ENCODE measurements around the gene SLC20A1.

Gene SLC20A1

DNA sequence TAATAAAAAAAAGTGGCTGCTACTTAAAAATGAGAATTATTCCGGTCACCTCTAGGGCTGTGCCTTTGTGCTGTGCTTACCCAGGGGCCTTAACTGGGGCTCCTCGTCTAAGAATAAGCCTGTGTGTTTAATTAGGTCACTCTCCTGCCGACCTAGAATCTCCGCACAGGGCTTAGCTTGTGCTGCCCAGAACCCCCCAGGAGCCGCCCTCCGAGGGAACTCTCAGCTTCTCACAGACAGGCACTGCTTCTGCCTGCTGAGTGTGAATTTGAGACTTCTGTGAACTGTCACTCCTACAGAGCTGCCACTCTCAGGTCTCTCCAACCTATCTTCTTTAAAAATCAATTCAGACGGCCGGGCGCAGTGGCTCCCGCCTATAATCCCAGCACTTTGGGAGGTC is 63.2 kb downstream of the SLC20A1 start:
- TF ChIP-seq TAF1 (IDR thresholded peaks at IDR 0.05; ENCODE audit: borderline replicate concordance, low read depth, low read length), result no peak
- TF ChIP-seq POLR2AphosphoS5 (IDR thresholded peaks at IDR 0.05; ENCODE audit: low read depth, low read length), result no peak
- TF ChIP-seq POLR2A (IDR thresholded peaks at IDR 0.05; ENCODE audit: low read depth, low read length), result no peak
- DNase-seq (ENCODE audit: insufficient read length) (no peak), FAIRE-seq (no peak)

DNA sequence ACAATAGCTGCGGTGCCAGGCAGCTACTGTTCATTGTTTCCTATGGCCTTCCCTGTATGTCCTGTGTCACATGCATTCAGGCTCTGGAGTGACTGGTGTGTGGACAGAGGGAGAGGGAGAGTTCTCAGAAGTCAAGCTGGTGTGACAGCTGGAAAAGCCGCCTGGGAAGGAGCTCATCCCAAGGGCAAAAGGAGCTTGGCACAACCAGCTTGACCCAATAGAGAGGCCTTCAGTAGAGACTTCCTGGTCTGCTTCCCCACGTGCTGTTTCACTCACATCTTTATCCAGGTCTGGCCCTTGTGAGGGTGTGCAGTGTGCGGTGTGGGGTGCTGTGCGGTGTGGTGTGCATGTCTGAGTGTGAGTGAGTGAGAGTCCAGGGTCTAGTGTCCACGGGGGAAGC is 64.0 kb downstream of the SLC20A1 start:
- FAIRE-seq, result no peak
- TF ChIP-seq TAF1 (IDR thresholded peaks at IDR 0.05; ENCODE audit: borderline replicate concordance, low read depth, low read length) (no peak), POLR2A (IDR thresholded peaks at IDR 0.05; ENCODE audit: low read depth, low read length) (no peak), POLR2AphosphoS5 (IDR thresholded peaks at IDR 0.05; ENCODE audit: low read depth, low read length) (no peak)

DNA sequence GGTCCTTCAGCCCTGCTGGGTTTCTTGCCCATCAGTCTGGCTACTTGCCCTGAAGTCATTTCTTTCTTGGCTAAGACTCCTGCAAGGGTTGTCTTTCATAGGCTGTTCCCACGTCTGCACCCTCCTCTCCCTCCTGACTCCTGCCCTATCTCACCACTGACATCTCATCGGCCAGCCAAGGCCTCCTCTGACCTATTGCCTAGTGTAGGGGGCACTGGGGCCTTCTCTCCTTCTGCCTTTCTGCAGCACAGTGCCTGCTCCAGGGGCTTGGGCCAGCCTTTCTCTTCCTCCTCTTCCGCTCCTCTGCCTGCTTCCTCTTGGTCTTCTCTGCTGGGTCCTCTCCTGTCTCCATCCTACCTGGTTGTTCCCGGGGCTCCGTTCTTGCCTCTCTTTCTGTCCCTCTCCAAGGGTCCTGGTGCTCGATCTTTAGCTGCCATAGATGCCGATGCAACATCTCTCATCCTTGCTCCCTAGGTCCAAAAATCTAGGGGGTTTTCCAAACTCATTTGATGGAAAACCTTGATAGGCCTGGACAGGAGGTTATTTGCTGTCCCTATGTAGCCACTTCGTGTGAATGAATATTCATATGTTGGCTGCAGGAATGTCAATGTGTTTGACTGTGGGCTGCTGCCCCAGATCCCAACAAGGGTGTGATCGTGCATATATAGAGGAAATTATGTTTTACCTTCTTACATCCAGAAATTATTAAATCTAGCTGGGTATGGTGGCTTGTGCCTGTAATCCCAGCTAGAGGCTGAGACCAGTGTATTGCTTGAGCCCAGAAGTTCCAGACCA is 65.4 kb downstream of the SLC20A1 start:
- TF ChIP-seq POLR2A (IDR thresholded peaks at IDR 0.05; ENCODE audit: low read depth, low read length) (no peak), POLR2AphosphoS5 (IDR thresholded peaks at IDR 0.05; ENCODE audit: low read depth, low read length) (no peak), TAF1 (IDR thresholded peaks at IDR 0.05; ENCODE audit: borderline replicate concordance, low read depth, low read length) (no peak)
- FAIRE-seq (no peak), DNase-seq (ENCODE audit: insufficient read length) (no peak)

More for the DNA sequence above, 64.0 kb downstream of the SLC20A1 start:
- no peak for DNase-seq (ENCODE audit: insufficient read length)

DNA sequence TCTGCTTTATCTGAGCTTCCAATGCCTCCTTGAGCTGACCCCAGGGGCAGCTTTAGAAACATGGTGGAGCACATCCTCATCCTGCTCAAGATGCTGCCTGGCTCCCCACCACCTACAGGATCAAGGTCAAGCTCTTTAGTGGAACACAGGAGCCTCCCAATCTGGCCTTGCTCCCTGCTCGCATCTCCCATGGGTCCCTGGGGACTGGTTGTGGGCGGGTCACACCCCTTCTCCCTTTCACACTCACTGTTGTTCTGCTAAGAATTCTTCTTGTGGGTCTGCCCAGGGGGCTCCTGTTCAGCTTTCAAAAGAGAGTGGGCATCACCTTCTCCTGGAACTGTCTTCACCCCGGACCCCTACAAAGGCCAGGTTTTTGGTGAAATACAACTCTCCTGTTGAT is 66.7 kb downstream of the SLC20A1 start:
- DNase-seq (ENCODE audit: insufficient read length) (no peak), FAIRE-seq (no peak)
- TF ChIP-seq POLR2A (IDR thresholded peaks at IDR 0.05; ENCODE audit: low read depth, low read length) (no peak), POLR2AphosphoS5 (IDR thresholded peaks at IDR 0.05; ENCODE audit: low read depth, low read length) (no peak), TAF1 (IDR thresholded peaks at IDR 0.05; ENCODE audit: borderline replicate concordance, low read depth, low read length) (no peak)

DNA sequence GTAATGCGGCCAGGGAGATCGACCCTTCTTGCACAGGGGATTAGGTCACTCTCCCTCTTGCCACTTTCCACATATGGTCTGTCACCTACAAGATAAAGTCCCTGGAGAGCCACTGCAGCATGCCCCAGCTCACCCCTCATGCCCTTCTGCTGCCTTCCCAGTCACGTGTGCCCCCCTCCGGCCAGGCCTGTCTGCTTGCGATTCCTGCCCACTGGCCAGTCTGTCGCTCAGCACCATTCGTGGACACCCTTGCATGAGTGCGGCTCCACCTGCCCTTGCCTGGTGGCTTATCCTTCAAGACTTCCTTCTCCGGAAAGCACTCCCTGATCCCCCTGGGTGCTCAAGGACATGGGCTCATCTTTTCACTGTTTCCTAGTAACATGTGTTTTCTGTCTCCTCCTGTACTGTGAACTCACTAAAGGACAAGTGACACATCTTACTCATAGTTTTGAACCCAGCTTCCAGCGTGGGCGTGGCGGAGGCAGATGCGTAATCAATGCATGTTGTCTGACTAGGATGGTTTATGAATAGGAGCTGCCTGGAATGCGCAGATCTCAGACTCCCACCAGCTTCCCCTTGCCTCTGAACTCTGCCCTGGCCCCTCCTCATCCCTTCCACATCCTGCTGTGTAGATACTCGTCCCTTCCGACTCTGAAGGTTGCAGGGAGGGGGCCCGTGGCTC is 67.3 kb downstream of the SLC20A1 start:
- no peak for FAIRE-seq
- no peak for DNase-seq (ENCODE audit: insufficient read length)

More for the DNA sequence above, 67.3 kb downstream of the SLC20A1 start:
- TF ChIP-seq TAF1 (IDR thresholded peaks at IDR 0.05; ENCODE audit: borderline replicate concordance, low read depth, low read length), result no peak
- TF ChIP-seq POLR2A (IDR thresholded peaks at IDR 0.05; ENCODE audit: low read depth, low read length), result no peak
- TF ChIP-seq POLR2AphosphoS5 (IDR thresholded peaks at IDR 0.05; ENCODE audit: low read depth, low read length), result no peak
